Right lobe of liver (tissue), 4 donors: ENCODE results near the gene TRAFD1.

ENCODE experiments used
- POLR2A ChIP-seq: fragments of 450-650 bp; IDR thresholded peaks from one replicate; pipeline ENCODE4 v1.6.1; 2017; ENCODE audit warnings: antibody characterized with exemption, mild to moderate bottlenecking
- TF ChIP-seq, protein P1 (sequence below), 4 donors: fragments of 200-600 bp in 3 of 4; fragments of 450-650 bp in 1 of 4; IDR thresholded peaks; one replicate each; pipeline versions ENCODE4 v1.5.1 to v1.8.0; 2016 to 2022; ENCODE audit warnings: antibody characterized with exemption in 4 of 4, mild to moderate bottlenecking in 2 of 4
- donor health status: DM: no; HTN: no; CAD: no.
- donor health status: DM: no; HTN: no; CAD: no.
- donor health status: DM: no; HTN: yes; CAD: no.

DNA sequence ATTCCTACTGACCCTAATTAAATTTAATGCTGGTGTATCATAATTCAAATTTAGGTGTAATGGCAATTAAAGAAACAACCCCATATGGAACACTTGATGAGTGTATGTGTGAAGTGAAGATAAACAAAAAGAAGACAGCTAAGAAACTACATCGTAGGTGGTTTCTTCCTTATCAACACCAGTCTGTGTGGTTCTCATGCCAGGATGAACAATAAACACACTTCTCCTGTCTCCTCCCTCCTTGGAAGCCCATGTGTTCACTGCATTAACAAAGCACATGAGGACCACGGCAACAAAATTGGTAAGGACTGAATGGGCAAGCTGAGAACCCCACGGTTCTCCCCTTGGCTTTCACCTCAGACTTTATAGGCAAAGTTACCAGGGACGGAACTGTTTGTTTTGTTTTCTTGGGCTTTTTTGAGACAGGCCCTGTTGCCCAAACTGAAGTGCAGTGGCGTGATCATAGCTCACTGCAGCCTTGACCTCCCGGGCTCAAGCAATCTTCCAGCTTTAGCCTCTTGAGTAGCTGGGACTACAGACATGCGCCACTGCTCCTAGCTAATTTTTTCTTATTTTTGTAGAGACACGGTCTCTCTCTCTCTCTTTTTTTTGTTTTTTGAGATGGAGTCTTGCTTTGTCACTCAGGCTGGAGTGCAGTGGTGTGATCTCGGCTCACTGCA is 71.0 kb downstream of the TRAFD1 start:
- TF ChIP-seq, protein P1, sequence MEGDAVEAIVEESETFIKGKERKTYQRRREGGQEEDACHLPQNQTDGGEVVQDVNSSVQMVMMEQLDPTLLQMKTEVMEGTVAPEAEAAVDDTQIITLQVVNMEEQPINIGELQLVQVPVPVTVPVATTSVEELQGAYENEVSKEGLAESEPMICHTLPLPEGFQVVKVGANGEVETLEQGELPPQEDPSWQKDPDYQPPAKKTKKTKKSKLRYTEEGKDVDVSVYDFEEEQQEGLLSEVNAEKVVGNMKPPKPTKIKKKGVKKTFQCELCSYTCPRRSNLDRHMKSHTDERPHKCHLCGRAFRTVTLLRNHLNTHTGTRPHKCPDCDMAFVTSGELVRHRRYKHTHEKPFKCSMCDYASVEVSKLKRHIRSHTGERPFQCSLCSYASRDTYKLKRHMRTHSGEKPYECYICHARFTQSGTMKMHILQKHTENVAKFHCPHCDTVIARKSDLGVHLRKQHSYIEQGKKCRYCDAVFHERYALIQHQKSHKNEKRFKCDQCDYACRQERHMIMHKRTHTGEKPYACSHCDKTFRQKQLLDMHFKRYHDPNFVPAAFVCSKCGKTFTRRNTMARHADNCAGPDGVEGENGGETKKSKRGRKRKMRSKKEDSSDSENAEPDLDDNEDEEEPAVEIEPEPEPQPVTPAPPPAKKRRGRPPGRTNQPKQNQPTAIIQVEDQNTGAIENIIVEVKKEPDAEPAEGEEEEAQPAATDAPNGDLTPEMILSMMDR (IDR thresholded peaks at IDR 0.05), result no peak
- no peak for TF ChIP-seq POLR2A
